H1 (cell line): ENCODE data around the gene YBX2. TPM values are rescaled to one million over a fixed set of nuclear protein-coding genes. Genes with fewer than 3 reads are reported as not detected.

Experiments used
- CTCF ChIA-PET: fragments of 300-600 bp; sonication (Branson Sonifier 250); formaldehyde crosslinking; loops from one replicate; lab custom pipeline; 2021; ENCODE audit not compliant: partially characterized antibody; lab: Charles Lee
- POLR2A ChIA-PET: fragments of 300-600 bp; sonication (Branson Sonifier 250); formaldehyde crosslinking; loops from one replicate; lab custom pipeline; 2021; ENCODE audit warnings: inconsistent platforms; ENCODE audit not compliant: partially characterized antibody; lab: Charles Lee
- DNase-seq, 2 experiments: peaks; one replicate each; pipeline versions ENCODE4 v3.0.0 to v3.0.0-alpha.2; 2010 to 2022; ENCODE audit warnings: low spot score in 2 of 2, low read depth in 1 of 2, mixed read lengths in 1 of 2
- FAIRE-seq: peaks from 2 replicates; lab custom pipeline; 2011; peaks lifted over from hg19 to GRCh38; lab: Jason Lieb, UNC
- H2AFZ ChIP-seq: 2 replicates; pipeline ENCODE4 v1.8.1; 2012; ENCODE audit warnings: low read length, inconsistent platforms
- H2AK5ac ChIP-seq: 2 replicates; pipeline ENCODE4 v1.6.1; 2013; ENCODE audit warnings: low read depth, low read length
- H2BK120ac ChIP-seq: replicated peaks from 2 replicates; pipeline ENCODE3; 2013; ENCODE audit warnings: low read depth, low read length, inconsistent platforms
- H2BK12ac ChIP-seq: 2 replicates; pipeline ENCODE4 v1.6.1; 2013; ENCODE audit warnings: low read depth, low read length
- H2BK15ac ChIP-seq: 2 replicates; pipeline ENCODE4 v1.6.1; 2013; ENCODE audit warnings: low read length
- H2BK20ac ChIP-seq: 2 replicates; pipeline ENCODE4 v1.6.1; 2013; ENCODE audit warnings: low read length
- H2BK5ac ChIP-seq: 2 replicates; pipeline ENCODE4 v1.6.1; 2013; ENCODE audit warnings: low read depth, low read length
- H3K14ac ChIP-seq: 2 replicates; pipeline ENCODE4 v1.6.1; 2013; ENCODE audit warnings: inconsistent platforms; ENCODE audit not compliant: insufficient read length
- H3K18ac ChIP-seq: 2 replicates; pipeline ENCODE4 v1.6.1; 2013; ENCODE audit warnings: low read length; ENCODE audit errors: extremely low read depth
- H3K23ac ChIP-seq: 2 replicates; pipeline ENCODE4 v1.6.1; 2013; ENCODE audit warnings: inconsistent platforms; ENCODE audit not compliant: insufficient read length
- H3K23me2 ChIP-seq: 2 replicates; pipeline ENCODE4 v1.6.1; 2013; ENCODE audit warnings: low read depth, low read length
- H3K27ac ChIP-seq: 2 replicates; pipeline ENCODE4 v1.6.1; 2011; ENCODE audit warnings: low read depth, low read length, inconsistent platforms
- H3K27me3 ChIP-seq, 4 experiments: replicated peaks in 1 of 4; 1 replicate in 1 of 4; 2 replicates in 3 of 4; pipeline versions ENCODE4 v1.6.1 to v1.8.1; 2011 to 2013; ENCODE audit warnings: low read length in 3 of 4, mild to moderate bottlenecking in 3 of 4, inconsistent platforms in 2 of 4, mixed read lengths in 2 of 4, moderate library complexity in 1 of 4; ENCODE audit not compliant: control insufficient read depth in 3 of 4, insufficient read depth in 3 of 4; ENCODE audit errors: extremely low read depth in 1 of 4
- H3K36me3 ChIP-seq, 4 experiments: 2 replicates each; pipeline versions ENCODE4 v1.6.1 to v1.8.1; 2011 to 2013; ENCODE audit warnings: mild to moderate bottlenecking in 4 of 4, low read length in 3 of 4, moderate library complexity in 2 of 4, control low read depth in 1 of 4, inconsistent platforms in 1 of 4; ENCODE audit not compliant: insufficient read depth in 4 of 4, control insufficient read depth in 2 of 4
- H3K4ac ChIP-seq: replicated peaks from 2 replicates; pipeline ENCODE3; 2013; ENCODE audit warnings: low read length, low read depth, mixed read lengths, inconsistent platforms; ENCODE audit not compliant: insufficient read length
- H3K4me1 ChIP-seq, 4 experiments: replicated peaks in 1 of 4; 1 replicate in 1 of 4; 2 replicates in 3 of 4; pipeline versions ENCODE4 v1.6.1 to v1.8.1; 2011 to 2013; ENCODE audit warnings: low read length in 3 of 4, inconsistent platforms in 2 of 4, mixed read lengths in 1 of 4; ENCODE audit not compliant: insufficient read depth in 4 of 4, control insufficient read depth in 3 of 4
- H3K4me2 ChIP-seq, 2 experiments: 2 replicates each; pipeline versions ENCODE4 v1.6.1 to v1.8.1; 2011 to 2013; ENCODE audit warnings: low read depth in 2 of 2, low read length in 2 of 2, control low read depth in 1 of 2, inconsistent platforms in 1 of 2, mild to moderate bottlenecking in 1 of 2; ENCODE audit not compliant: insufficient read depth in 1 of 2
- H3K4me3 ChIP-seq, 4 experiments: fragments of 200-600, 300-600 bp in 1 of 4; sonication (generic), shearing (Covaris generic), sonication (Bioruptor Twin) in 1 of 4; 2 replicates each; pipeline versions ENCODE4 v1.5.1 to v1.8.1; 2011 to 2016; ENCODE audit warnings: low read length in 4 of 4, low read depth in 3 of 4, control low read depth in 2 of 4, inconsistent platforms in 2 of 4, mild to moderate bottlenecking in 2 of 4, mixed read lengths in 1 of 4, moderate library complexity in 1 of 4; ENCODE audit not compliant: insufficient read depth in 2 of 4; ENCODE audit errors: extremely low read depth in 1 of 4
- H3K56ac ChIP-seq: replicated peaks from 2 replicates; pipeline ENCODE3; 2013; ENCODE audit warnings: low read depth, mild to moderate bottlenecking, mixed read lengths, low read length, inconsistent platforms; ENCODE audit not compliant: insufficient read length
- H3K79me1 ChIP-seq: 2 replicates; pipeline ENCODE4 v1.6.1; 2013; ENCODE audit warnings: low read depth, low read length, control low read depth
- H3K79me2 ChIP-seq, 2 experiments: 2 replicates each; pipeline versions ENCODE4 v1.6.1 to v1.8.1; 2012 to 2013; ENCODE audit warnings: low read length in 2 of 2, mild to moderate bottlenecking in 2 of 2, inconsistent platforms in 1 of 2; ENCODE audit not compliant: insufficient read depth in 2 of 2, control insufficient read depth in 1 of 2
- H3K9ac ChIP-seq, 4 experiments: replicated peaks in 1 of 4; 1 replicate in 1 of 4; 2 replicates in 3 of 4; pipeline versions ENCODE4 v1.6.1 to v1.8.1; 2011 to 2013; ENCODE audit warnings: low read depth in 3 of 4, low read length in 3 of 4, control low read depth in 2 of 4, mild to moderate bottlenecking in 2 of 4, moderate library complexity in 2 of 4, inconsistent platforms in 1 of 4; ENCODE audit errors: extremely low read depth in 1 of 4
- H3K9me3 ChIP-seq, 2 experiments: 2 replicates each; pipeline versions ENCODE4 v1.6.1 to v1.8.1; 2012 to 2013; ENCODE audit warnings: mild to moderate bottlenecking in 2 of 2, moderate library complexity in 2 of 2, control low read depth in 1 of 2, inconsistent platforms in 1 of 2, low read depth in 1 of 2, low read length in 1 of 2, mixed read lengths in 1 of 2; ENCODE audit not compliant: insufficient read depth in 2 of 2
- H4K20me1 ChIP-seq, 2 experiments: replicated peaks in 1 of 2; 2 replicates each; pipeline versions ENCODE3 to v1.8.1; 2011 to 2013; ENCODE audit warnings: inconsistent platforms in 2 of 2, low read length in 2 of 2, mild to moderate bottlenecking in 1 of 2; ENCODE audit not compliant: insufficient read depth in 2 of 2, control insufficient read depth in 1 of 2
- H4K5ac ChIP-seq: 2 replicates; pipeline ENCODE4 v1.6.1; 2013; ENCODE audit warnings: low read length, low read depth, mixed read lengths, inconsistent platforms; ENCODE audit not compliant: insufficient read length
- H4K8ac ChIP-seq: 2 replicates; pipeline ENCODE4 v1.8.0; 2013; ENCODE audit warnings: mild to moderate bottlenecking, moderate library complexity, low read length, inconsistent platforms; ENCODE audit not compliant: insufficient read depth; ENCODE audit errors: extremely low read depth
- H4K91ac ChIP-seq: replicated peaks from 2 replicates; pipeline ENCODE3; 2013; ENCODE audit warnings: low read length, mixed read lengths, inconsistent platforms; ENCODE audit not compliant: insufficient read length
- BACH1 ChIP-seq: IDR thresholded peaks from 2 replicates; pipeline ENCODE4 v1.6.1; 2012; ENCODE audit warnings: low read length, improper control_type of control experiment
- BRCA1 ChIP-seq: IDR thresholded peaks from 2 replicates; pipeline ENCODE4 v1.6.1; 2012; ENCODE audit warnings: low read depth, low read length, improper control_type of control experiment
- CBX8 ChIP-seq: fragments of 300-800, 300-1000 bp; sonication (generic); IDR thresholded peaks from 2 replicates; pipeline ENCODE4 v1.7.1; 2016; ENCODE audit warnings: low read depth, low read length, borderline replicate concordance
- EGR1 ChIP-seq: IDR thresholded peaks from 2 replicates; pipeline ENCODE4 v1.6.1; 2011; ENCODE audit warnings: low read depth, low read length, borderline replicate concordance
- EZH2 ChIP-seq: fragments of 200-600 bp; sonication (generic); IDR thresholded peaks from 2 replicates; pipeline ENCODE4 v1.7.1; 2012; ENCODE audit warnings: low read depth, mild to moderate bottlenecking, moderate library complexity, low read length, inconsistent platforms; ENCODE audit not compliant: severe bottlenecking
- FOSL1 ChIP-seq: IDR thresholded peaks from 2 replicates; pipeline ENCODE4 v1.6.1; 2011; ENCODE audit warnings: mild to moderate bottlenecking, low read depth, low read length, moderate library complexity; ENCODE audit not compliant: insufficient read depth
- HDAC6 ChIP-seq: IDR thresholded peaks from one replicate; pipeline ENCODE4 v1.7.1; 2012; ENCODE audit warnings: low read depth, mild to moderate bottlenecking, inconsistent platforms, low read length, moderate library complexity
- KDM4A ChIP-seq: IDR thresholded peaks from one replicate; pipeline ENCODE4 v1.7.1; 2012; ENCODE audit warnings: low read depth, mild to moderate bottlenecking, moderate library complexity, low read length, inconsistent platforms; ENCODE audit not compliant: severe bottlenecking
- POLR2AphosphoS5 ChIP-seq: IDR thresholded peaks from 2 replicates; pipeline ENCODE4 v1.6.1; 2011; ENCODE audit warnings: low read depth, low read length
- SP2 ChIP-seq: IDR thresholded peaks from 2 replicates; pipeline ENCODE4 v1.6.1; 2012; ENCODE audit warnings: mild to moderate bottlenecking, low read length, inconsistent platforms
- TBP ChIP-seq: IDR thresholded peaks from 2 replicates; pipeline ENCODE4 v1.6.1; 2011; ENCODE audit warnings: low read depth, low read length, improper control_type of control experiment
- WGBS, 2 experiments: shearing (Covaris generic) in 1 of 2; methylation state at CpG; one replicate each; pipeline versions ENCODE4 v1.1.6 to v1.1.7; 2013 to 2015; ENCODE audit warnings: low lambda C conversion rate in 2 of 2, mixed read lengths in 2 of 2, inconsistent platforms in 1 of 2, low coverage in 1 of 2, missing lambda C conversion rate in 1 of 2; ENCODE audit not compliant: insufficient replicate concordance in 2 of 2, insufficient coverage in 1 of 2, insufficient read length in 1 of 2; ENCODE audit errors: extremely low coverage in 1 of 2, missing lambda C conversion rate in 1 of 2; 5-methylcytosine and 5-hydroxymethylcytosine counted together
- polyA plus RNA-seq, 7 experiments: library from polyadenylated mRNA; depleted of rRNA in 3 of 7; stranded (reverse) in 5 of 7; unstranded in 2 of 7; fragments of >200 nt in 5 of 7; fragments of 200-250 nt in 2 of 7; gene quantifications; 1 replicate in 5 of 7; 2 replicates in 1 of 7; 4 replicates in 1 of 7; pipeline versions ENCODE4 v1.2.1 to v1.2.3, GENCODE V29; 2011 to 2013; ENCODE audit warnings: missing spikeins in 2 of 7, mixed read lengths in 2 of 7
- total RNA-seq: library from RNA; stranded (reverse); fragmentation: NEBNext Ultra II Directional; extraction: Animal tissue kit (Norgen Biotek cat#: 25700); gene quantifications from 2 replicates; pipeline ENCODE4 v1.2.1, GENCODE V29; 2021

The YBX2 gene
- total and polyA plus RNA-seq, 2 of the 8 experiments (the other 6 are each of a cell fraction or from before 2014, with no cell fraction given) = 19.2 to 30.5 TPM

DNA sequence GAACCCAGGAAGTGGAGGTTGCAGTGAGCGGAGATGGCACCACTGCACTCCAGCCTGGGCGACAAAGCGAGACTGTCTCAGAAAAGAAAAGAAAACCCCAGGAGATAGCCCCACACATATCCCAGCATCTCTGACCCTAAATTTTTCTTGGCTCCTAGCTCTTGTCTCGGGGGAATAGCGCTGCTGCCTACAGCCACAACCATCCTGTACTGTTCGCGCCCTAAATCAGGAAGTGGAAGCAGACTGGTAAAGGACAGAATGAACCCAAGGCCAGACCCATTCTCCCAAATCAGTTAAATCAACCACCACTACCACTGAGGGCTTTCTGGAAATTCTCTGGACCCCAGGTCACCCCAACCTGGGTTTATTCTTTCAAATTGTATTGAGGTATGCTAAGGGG, 44.6 kb downstream of the YBX2 start:
- Histone ChIP-seq H3K9ac (no peak overlapping the region; a peak in 1 of 7 replicates), H3K4ac (no peak overlapping the region), H2AK5ac (no peak overlapping the region), H3K79me2 (peaks cover 23 to 54% of the 10 kb centered on the region in 2 experiments), H2BK5ac (no peak overlapping the region), H2BK12ac (no peak overlapping the region), H3K9me3 (no peaks in the 10 kb centered on the region), H3K56ac (no peak overlapping the region), H2AFZ (no peak overlapping the region), H2BK20ac (no peak overlapping the region), H4K8ac (no peak overlapping the region), H4K20me1 (peaks cover 4 to 11% of the 10 kb centered on the region in 2 experiments), H2BK15ac (no peak overlapping the region), H3K23ac (no peak overlapping the region), H3K4me1 (peaks cover 3 to 12% (median 5%) of the 10 kb centered on the region in 4 experiments), H4K5ac (no peak overlapping the region), H3K79me1 (peaks cover 16% of the 10 kb centered on the region), H3K27ac (no peak overlapping the region), H2BK120ac (no peak overlapping the region), H3K18ac (no peak overlapping the region), H3K14ac (no peak overlapping the region), H3K23me2 (peaks cover 7% of the 10 kb centered on the region), H3K4me3 (peak overlapping the region in 2 of 4 experiments; percentile 78 to 84; a peak in 5 of 8 replicates), H3K27me3 (no peaks in the 10 kb centered on the region), H3K36me3 (peaks cover 9 to 25% (median 18%) of the 10 kb centered on the region in 4 experiments; a peak in 7 of 8 replicates), H3K4me2 (peak overlapping the region; percentile 82 to 99; a peak in 3 of 4 replicates), H4K91ac (no peak overlapping the region)
- ChIA-PET CTCF (interaction anchor here (1.2 to 1.4 kb wide), 3 partner anchors 8 to 43 kb away, joined by 3 to 7 read pairs (median 4); partner anchors contain the start of gene SLC2A4), POLR2A (interaction anchor here (1.0 to 8.3 kb wide), 7 partner anchors 7 to 65 kb away, joined by 4 to 121 read pairs (median 12); partner anchors contain the start of genes ACADVL, CLDN7, DLG4 and DVL2)
- WGBS, 2 experiments = 96% methylated on average over 7 of the region's 7 CpGs; no CpG with 5 or more reads in 1 of the 2 experiments
- DNase-seq (no peak), FAIRE-seq (no peak)
- TF ChIP-seq TBP = no peak
- TF ChIP-seq EZH2 = no peak
- TF ChIP-seq EGR1 = no peak
- TF ChIP-seq SP2 = no peak
- no peak for TF ChIP-seq CBX8
- no peak for TF ChIP-seq KDM4A
- TF ChIP-seq BRCA1 = no peak
- no peak for TF ChIP-seq BACH1
- TF ChIP-seq HDAC6 = no peak
- no peak for TF ChIP-seq POLR2AphosphoS5
- TF ChIP-seq FOSL1 = no peak
